HG03432 (cell line): ENCODE data around the gene CD300LG.
"Not testable (repeated sequence)": the region's sequence is repeated elsewhere in the genome, so short reads cannot be mapped to it uniquely, and the experiment has no call there.

Source experiments
- ATAC-seq: cut with Tn5 transposase; IDR thresholded peaks from one replicate; pipeline ENCODE4 v1.9.1; 2021; ENCODE audit warnings: mild to moderate bottlenecking, moderate library complexity; ENCODE audit not compliant: unreplicated experiment

The CD300LG gene, protein sequence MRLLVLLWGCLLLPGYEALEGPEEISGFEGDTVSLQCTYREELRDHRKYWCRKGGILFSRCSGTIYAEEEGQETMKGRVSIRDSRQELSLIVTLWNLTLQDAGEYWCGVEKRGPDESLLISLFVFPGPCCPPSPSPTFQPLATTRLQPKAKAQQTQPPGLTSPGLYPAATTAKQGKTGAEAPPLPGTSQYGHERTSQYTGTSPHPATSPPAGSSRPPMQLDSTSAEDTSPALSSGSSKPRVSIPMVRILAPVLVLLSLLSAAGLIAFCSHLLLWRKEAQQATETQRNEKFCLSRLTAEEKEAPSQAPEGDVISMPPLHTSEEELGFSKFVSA

DNA sequence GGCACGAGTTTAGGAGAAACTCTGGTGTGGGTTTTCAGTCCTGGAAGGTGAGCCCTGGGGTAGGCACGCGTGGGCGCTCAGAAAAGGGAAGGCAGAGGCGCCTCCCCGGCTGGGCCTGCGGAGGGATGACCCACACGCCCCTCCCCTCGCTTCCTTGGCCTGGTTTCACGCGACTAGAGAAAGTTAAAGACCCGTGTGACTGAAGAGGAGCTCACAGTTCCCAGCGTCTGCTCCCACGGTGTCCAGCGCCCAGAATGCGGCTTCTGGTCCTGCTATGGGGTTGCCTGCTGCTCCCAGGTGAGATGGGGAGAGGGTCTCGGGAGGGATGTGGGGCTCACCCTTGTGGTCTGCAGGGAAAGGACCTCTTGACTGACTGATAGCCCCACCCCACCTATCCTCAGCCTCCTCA is at the start of gene CD300LG:
Gene CD300LG, plus strand, starts transcription at position 214 of the 409 bp plus-strand sequence. Its CDS starts 41 bp downstream, at position 255.
- ATAC-seq = no peak

DNA sequence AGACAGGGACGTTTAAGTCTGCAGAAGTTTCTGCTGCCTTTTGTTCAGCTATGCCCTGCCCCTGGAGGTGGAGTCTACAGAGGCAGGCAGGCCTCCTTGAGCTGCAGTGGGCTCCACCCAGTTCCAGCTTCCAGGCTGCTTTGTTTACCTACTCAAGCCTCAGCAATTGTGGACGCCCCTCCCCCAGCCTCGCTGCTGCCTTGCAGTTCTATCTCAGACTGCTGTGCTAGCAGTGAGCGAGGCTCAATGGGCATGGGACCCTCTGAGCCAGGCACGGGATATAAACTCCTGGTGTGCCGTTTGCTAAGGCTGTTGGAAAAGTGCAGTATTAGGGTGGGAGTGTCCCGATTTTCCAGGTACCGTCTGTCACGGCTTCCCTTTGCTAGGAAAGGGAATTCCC is 49.0 kb upstream of the CD300LG start:
- ATAC-seq = not testable (repeated sequence)

DNA sequence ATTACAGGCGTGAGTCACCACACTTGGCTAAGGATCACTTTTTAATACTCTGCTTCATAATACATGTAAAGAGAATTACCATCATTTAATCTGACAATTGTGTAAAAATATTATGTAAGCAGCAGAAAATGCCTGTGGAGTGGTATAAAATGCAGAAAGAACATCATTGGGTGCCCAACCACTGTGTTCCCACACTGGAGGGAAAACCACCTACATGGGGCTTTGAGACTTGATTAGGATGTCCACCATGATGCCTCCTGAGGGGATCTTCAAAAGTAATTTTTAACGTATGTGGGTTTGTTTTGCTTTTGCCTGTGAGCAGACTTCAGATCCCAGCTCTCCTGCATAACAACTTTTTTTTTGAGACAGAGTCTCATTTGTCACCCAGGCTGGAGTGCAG is 47.9 kb upstream of the CD300LG start:
- ATAC-seq = no peak

DNA sequence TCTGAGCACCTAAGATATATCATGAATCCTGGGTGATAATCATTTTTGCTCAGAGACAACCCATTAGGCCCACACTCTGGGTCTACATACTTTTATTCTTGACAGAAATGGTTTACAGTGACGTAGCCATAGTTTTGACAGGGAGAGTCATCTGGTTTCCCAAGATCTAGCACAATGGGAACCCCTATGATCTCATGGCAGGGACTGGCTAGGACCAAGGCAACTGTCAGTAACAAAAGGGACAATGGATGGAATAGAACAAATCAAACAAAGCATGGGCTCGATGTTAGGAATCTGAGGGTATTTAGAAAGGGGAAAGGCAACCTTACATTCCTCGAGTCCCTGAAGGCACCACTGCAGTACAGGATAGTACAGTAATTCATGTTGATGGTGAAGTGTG is 46.2 kb upstream of the CD300LG start:
- ATAC-seq = no peak

DNA sequence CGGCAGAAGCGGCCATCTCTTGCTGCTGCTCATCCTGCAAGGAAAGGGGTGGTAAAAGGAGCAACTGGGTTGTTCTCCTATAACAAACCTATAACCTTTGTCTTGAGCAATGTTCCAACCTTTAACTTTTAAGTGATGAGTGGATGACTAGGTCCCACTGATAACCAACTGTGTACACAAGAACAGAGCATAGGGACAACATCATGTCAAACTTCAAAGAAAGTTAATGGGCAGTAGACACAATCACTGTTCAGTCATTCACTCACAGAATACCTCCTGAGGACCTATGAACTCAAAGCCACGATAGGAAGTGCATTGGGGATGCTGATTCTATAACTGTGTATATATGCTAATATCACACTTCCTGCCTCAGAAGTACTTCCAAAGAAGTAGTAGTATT is 45.1 kb upstream of the CD300LG start:
- no peak for ATAC-seq

DNA sequence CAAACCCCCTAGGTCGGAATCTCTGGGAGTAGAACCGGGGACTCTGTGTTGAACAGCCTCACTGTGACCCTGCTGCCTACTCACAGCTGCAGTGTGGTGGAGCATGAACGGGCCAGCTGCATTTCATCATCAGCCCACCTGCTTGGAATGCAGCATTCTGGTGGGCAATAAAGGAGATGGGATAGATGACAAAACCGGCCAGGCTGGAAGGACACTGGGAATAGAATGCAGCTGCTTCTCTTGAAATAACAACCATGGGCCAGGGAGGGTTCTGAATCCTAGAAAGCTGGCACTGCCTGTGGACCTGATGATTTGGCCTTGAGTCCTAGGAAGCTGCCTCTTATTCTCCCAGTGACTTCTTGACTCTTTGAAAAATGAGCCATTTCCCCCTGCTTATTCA is 43.2 kb upstream of the CD300LG start:
- ATAC-seq = no peak

DNA sequence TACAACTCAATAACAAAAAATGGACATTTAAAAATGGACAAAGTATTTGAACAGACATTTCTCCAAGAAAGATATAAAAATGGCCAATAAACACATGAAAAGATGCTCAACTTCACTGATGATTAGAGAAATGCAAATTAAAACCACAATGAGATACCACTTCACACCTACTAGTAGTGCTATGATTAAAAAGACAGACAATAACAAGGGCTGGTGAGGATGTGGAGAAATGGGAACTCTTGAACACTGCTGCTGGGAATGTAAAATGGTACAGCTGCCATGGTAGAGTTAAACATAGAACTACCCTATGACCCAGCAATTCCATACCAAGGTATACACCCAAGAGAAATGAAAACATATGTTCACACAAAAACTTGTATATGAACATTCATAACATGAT is 41.9 kb upstream of the CD300LG start:
- ATAC-seq = no peak

DNA sequence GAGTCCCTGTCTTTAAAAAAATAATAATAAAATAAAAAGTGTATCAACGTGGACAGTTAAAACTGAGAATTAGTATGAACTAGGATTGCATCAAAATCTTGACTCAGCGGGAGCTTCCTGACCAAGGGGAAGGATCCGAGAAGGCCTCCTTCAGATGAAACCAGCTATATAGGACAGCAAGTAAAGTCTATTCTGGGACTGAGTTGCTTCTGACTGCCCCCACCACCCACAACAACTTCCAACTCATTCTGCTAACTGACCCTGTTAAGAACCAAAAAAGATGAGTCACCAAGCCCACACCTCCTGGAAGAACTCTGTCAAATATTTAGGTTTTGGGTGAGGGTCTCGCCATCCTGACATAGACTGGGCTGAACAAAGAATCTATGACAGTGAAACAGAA is 38.9 kb upstream of the CD300LG start:
- no peak for ATAC-seq

DNA sequence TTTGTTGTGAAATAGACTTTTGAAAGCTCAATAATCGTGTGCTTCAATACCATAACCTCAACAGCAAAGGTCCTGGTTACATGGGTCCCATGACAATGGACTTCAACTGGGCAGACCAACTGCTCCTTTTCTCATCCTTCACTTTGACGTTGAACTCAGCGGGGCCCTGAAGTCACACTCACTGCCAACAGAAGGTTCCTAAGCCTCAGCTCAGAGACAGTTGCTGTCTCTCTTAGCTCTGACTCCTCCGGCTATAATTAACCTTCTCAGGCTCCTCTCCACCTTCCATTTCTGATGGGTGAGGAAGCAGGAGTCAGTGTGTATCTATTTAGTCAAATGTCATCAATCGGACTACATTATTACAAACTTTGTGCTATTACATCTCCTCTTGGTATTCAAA is 37.9 kb upstream of the CD300LG start:
- ATAC-seq = no peak

DNA sequence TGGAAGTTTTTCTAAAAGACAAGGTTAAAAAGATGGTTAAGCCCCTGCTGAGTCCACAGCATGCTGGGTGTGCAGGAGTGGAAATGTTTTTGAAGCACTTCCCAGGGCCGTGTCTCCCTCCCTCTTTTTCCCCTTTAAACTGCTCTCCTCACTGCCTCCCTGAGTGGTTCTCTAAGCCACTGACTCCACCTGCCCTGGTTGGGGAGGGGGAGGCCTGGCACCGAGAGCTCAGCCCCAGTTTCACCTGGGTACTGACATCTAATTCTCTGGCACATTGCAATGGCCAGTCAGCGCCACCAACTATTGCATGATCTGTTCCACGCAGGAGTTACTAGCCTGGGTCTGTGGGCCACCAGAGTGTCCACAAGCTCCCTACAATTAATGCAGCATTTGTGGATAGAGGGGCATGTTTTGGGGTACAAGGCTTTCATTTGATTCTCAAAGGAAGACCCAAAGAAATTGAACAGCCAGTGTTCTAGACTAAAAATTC is 36.7 kb upstream of the CD300LG start:
- no peak for ATAC-seq

DNA sequence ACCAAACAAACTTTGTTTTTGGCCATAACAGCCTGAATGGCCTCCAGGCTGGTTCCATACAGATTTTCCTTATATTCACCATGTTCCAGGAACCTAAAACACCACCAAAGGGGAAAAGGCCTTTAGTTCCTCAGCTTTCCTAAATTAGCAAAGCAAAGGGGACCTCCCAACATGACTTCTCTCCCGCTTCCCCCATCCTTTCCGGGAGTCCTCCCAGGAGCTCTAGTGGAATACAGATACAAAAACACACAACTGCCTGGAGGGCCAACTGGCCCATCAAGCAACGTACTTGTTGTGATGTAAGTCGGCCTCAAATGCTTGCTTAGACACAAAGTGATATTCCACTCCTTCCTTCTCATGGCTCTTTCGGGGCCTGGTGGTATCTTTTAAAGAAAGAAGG is 36.2 kb upstream of the CD300LG start:
- no peak for ATAC-seq

DNA sequence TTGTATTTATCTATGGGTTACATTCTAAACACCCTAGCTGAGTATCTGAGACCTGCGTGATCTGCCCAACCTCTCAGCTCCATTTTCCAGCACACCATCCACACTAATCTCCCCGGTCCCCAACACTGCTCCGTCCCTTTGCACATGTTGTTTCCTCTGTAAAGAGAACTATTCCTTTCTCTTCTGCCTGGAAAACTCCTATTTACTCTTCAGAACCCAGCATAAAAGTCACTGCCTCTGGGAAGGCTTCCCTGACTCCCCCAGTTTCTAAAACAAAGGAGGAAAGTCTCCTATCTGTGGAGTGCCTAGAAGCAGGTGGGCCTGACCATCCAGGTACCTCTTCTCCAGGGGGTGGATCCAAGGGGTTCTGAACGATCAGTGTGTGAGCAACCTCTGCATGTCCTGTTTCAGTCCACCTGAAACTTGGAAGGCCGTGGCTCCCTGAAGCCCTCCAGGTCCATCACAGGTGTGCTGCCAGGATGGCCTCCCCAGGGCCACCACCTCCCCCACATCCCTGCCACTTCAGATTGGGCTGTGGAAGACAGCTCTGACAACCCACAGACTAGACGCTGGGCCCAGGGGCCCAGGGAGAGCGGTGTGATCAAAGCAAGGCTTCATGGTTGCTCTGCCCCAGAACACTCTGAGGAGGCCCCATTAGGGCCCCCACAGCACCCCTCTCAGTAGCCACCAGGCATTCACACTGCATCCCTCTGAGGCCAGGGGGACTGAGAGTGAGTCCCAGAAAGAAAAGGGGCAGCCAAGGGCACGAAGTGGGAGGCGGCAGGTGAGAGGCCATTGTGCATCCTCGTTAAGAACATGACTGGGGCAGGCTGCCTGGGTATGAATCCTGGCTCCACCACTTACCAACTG is 34.3 kb upstream of the CD300LG start:
- no peak for ATAC-seq

DNA sequence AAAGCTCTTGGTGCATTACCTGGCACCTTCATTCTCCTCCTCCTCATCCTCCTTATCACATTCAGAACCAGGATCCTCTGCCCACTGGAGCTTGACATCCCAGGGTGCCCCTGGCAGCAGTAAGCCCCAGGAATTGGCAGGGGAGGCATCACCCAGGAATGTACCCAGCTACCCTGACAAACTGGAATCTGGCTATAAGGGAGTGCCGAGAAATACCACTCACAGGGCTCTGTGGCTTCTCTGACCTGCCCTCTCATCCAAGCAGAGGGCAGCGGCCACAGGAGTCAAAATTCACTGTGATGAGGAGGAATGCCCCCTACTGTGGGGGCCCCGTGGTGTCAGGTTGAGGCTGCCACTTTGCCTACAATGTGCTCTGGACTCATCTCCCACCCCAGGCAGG is 33.6 kb upstream of the CD300LG start:
- ATAC-seq = no peak

DNA sequence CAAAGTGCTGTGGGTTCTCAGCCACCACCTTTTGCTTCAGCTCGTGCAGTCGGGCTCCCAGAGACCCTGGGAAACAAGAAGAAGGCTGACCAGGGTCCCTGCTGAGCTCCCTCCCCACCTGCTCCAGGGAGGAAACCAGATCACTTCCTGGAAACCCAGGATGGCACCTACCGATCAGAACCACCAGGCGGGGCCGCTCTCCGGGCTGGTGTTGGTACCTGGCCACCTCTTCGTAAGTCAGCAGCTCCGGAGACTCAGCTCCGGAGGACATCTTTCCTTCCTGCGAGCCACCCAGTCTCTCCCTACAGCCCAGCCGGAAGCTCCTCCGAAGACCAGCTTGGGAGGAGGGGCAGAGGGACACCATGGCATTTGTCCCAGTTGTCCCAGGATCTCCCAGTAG is 33.0 kb upstream of the CD300LG start:
- no peak for ATAC-seq

DNA sequence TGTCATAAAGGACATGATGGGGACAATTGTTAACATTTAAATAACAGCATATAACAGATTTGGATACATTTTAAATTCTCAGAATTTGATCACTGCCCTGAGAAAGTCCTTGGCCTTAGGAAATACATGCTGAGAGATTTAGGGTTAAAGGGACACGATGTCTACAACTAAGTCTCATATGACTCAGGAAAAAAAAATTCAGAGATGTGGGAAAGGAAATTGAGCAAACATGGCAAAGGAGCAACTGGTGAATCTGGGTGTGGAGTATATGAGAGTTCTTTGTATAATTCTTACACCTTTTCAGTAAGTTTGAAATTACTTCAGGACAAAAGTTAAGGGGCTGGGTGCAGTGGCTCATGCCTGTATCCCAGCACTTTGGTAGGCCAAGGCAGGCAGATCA is 32.3 kb upstream of the CD300LG start:
- no peak for ATAC-seq

DNA sequence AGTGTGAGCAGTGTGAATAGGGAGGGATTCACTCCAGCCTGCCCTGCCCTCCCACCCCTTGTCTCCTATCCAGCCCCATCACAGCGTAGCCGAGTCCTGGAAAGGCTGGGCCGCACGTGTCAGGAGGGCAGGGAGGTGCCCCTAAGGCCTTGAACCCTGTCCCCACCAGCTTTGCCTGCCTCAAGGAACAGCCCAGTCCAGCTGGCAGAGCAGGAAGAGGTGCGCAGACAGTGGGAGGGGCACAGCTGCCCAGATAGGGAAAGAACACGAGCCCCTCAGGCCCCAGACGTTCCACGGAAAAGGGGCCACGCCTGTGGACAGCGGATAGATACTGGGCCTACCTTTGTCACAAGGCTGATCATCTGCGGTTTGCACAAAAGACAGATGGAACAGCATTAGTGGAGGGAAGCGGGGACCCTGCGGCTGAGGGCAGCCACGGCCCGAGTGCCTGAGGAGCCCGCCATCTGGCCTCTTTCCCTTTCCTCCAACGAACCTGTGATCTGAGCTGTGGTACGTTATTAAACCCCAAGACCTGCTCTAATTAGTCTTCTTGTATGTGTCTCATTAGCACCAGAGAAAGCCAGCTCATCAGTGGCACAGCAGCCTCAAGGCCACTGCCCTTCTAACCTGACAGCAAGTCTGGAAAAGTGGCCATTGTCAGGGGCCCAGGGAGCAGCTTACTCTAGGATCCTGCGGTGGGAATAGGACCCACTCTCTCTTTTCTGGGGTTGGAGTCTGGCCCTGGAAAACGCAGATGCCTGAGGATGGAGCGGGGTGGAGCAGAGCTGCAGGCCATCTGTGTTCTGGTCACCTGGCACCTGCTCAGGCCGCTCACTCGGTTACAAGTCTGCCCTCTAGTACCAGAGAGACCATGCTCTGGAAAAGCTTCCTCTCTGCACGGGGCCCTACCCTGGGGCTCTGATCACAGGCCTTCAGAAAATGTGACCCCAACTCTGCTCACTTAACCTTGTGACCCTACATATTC is 30.3 kb upstream of the CD300LG start:
- no peak for ATAC-seq

DNA sequence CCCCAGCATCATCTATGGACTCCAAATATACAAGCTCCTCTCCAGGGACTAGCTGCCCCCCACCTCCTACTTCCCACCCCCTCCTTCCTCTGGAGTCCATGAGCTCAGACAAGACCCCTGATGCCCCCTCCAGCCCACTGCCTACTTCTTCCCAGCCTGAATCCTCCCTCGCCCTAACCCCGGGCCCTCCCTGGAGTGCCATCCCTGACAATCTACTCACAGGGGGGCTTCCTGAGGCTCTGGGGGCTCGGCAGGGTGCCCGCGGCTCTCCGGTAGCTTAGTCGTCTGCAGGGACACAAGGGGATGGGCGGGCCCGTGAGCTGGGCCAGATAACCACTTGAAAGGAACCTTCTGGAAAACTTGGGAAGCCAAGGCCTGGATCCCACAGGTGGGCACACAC is 29.1 kb upstream of the CD300LG start:
- ATAC-seq = no peak

DNA sequence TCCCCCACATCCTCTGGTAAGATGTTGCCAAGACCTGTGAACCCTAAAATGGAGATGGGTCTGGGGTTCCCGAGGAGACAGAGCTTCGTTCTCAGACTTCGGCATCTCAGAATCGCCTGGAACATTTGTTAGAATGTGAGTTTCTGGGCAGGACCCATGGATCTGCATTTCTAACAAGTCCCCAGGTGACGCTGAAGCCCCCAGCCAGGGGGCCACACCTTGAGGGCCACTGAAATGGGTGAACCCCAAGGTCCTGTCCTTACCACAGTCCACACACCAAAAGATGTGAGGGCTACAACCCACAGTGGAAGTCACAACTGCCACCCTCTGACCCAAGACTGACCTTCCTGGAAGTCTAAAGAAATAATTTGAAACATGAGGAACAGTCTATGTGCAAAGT is 28.0 kb upstream of the CD300LG start:
- no peak for ATAC-seq

DNA sequence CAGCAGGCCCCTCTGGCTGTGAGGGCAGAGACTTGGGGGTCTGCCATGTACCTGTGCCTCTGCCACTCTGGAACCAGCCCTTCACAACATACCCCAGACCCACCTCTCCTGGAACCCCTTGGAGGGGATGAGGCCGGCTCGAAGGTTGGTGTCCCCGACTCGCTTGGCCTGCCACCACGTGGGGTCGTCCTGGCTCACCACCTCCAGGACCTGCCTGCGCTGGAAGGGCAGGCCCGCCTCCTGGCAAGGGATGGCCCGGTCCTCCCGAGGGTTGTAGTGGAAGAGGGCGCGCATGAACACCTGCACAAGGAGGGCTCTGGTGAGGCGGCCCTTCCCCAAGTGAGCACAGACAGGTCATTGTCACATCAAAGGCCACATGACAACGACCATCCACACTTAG is 26.2 kb upstream of the CD300LG start:
- ATAC-seq = no peak

DNA sequence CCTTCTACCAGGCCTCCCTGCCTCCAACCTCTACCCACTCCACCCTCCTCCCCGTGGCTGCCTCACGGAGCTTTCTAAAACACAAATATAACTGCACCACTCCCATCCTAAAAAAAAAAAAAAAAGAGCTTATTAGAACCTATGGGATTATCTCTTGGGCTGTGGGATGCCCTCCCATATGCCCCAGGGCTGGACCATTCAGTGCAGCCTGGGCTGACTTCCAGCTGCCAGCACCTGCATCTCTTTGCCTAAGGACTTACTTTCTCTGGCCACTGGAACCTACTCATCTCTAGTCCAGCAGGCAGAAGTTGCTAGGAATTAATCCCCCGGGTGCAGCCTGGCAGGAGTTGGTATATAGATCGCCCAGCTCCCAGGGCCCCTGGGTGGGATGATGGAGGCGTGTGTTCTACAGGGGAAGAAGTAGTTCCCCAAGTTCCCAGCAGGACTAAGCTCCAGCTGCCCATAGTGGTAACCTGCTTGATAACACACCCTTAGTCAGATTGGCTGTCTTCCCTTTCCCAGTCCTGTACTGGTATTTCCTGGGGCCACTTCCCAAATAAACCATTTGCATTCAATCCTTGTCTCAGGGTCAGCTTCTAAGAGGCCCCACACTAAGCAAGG is 24.3 kb upstream of the CD300LG start:
- no peak for ATAC-seq
